ENCODE results near the gene OBI1.
A peak's percentile ranks its signal among the peaks of the same experiment; 100 is the strongest.

DNA sequence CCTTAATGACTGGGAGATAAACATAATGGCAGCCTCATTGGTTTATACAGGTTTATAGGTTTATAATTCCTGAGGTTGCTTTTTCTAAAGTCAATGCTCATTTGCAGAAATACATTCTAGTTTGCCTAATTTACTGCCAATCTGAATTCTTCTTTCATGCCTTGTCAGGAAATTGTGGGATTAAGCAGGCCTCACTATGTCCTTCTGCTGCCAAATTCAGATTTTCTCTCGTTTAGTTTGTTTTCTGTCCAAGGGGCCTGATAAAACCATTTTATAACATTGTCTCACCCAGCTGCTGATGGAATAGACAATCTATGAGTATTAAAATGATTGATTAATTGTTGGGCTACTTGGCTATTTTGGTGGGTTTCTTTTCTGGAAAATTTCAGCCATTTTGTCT lies 42.4 kb upstream of the OBI1 start:
- no peak for TF ChIP-seq CTCF (IDR thresholded peaks at IDR 0.05; ENCODE audit: extremely low read depth in 1 of 2, insufficient read depth in 1 of 2, low read depth in 1 of 2, low read length in 2 of 2)
- no peak for TF ChIP-seq POLR2A (IDR thresholded peaks at IDR 0.05; ENCODE audit: low read depth, low read length)
- TF ChIP-seq EZH2 (IDR thresholded peaks at IDR 0.05; ENCODE audit: borderline replicate concordance, low read depth, low read length, severe bottlenecking) = no peak
- no peak for TF ChIP-seq JUN (IDR thresholded peaks at IDR 0.05; ENCODE audit: borderline replicate concordance, insufficient read depth, insufficient read length, low read depth)
- peak; percentile 61 for TF ChIP-seq GATA2 (IDR thresholded peaks at IDR 0.05; ENCODE audit: insufficient read depth, insufficient read length, low read depth, low read length)
- TF ChIP-seq POLR2AphosphoS5 (IDR thresholded peaks at IDR 0.05; ENCODE audit: insufficient read depth, low read depth, low read length) = no peak
- TF ChIP-seq MAX (IDR thresholded peaks at IDR 0.05; ENCODE audit: insufficient read depth, insufficient read length) = no peak
